Nephron progenitor cell (in vitro differentiated cells): ENCODE results near the gene ARHGEF25.
"Not testable (repeated sequence)": the region's sequence is repeated elsewhere in the genome, so short reads cannot be mapped to it uniquely, and the experiment has no call there.

Experiments used
- DNase-seq: peaks from one replicate; pipeline ENCODE4 v3.0.0; 2021
- H3K27ac Mint-ChIP-seq: 2 replicates; pipeline ENCODE4 v1.8.0; 2021; ENCODE audit warnings: mild to moderate bottlenecking, moderate library complexity, mixed read lengths
- H3K27me3 Mint-ChIP-seq: 2 replicates; pipeline ENCODE4 v1.8.0; 2021; ENCODE audit warnings: mild to moderate bottlenecking, low read depth, mixed read lengths; ENCODE audit not compliant: poor library complexity
- H3K36me3 Mint-ChIP-seq: 2 replicates; pipeline ENCODE4 v1.8.0; 2021; ENCODE audit warnings: low read depth, mixed read lengths
- H3K4me1 Mint-ChIP-seq: 2 replicates; pipeline ENCODE4 v1.8.0; 2021; ENCODE audit warnings: mixed read lengths
- H3K4me3 Mint-ChIP-seq: 2 replicates; pipeline ENCODE4 v1.8.0; 2021; ENCODE audit warnings: mild to moderate bottlenecking, moderate library complexity, mixed read lengths
- H3K9me3 Mint-ChIP-seq: 2 replicates; pipeline ENCODE4 v1.8.0; 2021; ENCODE audit warnings: mild to moderate bottlenecking, moderate library complexity, mixed read lengths
- TF ChIP-seq, protein P1 (sequence below): fragments of 200-600 bp; sonication (generic); IDR thresholded peaks from 2 replicates; pipeline ENCODE4 v1.5.0; 2021; ENCODE audit warnings: antibody characterized with exemption

The ARHGEF25 gene

DNA sequence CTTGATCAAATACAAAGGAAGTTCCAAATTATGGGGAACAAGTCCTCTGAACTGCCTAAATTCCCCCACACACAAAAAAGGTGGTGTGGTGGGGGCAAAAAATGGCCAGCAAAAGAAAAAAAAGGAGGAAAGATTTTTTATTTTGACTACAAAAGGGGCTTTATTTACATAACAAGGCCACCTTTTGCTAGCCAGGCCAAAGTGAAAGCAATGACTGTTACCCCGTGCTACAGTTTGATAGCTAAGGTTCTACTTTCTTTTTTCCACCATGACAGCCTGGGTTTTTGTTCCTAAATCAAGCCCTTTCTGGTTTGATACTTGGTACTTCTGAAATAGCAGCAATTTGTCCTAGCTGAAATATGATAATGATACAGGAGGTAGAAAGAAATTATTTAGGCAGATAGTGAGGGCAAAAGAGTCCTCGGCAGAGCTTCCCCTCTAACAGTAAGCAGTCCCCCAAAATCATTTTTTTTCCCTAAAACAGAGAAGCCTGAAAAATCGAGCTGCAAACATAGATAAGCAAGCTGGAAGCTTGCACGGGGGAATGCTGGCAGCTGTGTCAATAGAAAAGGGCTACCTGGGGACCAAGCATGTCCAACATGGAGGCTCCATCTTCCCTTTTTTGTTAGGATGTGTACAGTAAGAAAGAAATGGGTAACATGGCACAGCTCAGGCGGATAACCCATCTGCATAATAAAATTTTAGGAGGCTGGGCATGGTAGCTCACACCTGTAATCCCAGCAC, 30.6 kb downstream of the ARHGEF25 start:
- Mint-ChIP-seq H3K27me3 (peaks cover 50% of the 10 kb centered on the region), H3K27ac (no peak overlapping the region), H3K36me3 (no peaks in the 10 kb centered on the region)

DNA sequence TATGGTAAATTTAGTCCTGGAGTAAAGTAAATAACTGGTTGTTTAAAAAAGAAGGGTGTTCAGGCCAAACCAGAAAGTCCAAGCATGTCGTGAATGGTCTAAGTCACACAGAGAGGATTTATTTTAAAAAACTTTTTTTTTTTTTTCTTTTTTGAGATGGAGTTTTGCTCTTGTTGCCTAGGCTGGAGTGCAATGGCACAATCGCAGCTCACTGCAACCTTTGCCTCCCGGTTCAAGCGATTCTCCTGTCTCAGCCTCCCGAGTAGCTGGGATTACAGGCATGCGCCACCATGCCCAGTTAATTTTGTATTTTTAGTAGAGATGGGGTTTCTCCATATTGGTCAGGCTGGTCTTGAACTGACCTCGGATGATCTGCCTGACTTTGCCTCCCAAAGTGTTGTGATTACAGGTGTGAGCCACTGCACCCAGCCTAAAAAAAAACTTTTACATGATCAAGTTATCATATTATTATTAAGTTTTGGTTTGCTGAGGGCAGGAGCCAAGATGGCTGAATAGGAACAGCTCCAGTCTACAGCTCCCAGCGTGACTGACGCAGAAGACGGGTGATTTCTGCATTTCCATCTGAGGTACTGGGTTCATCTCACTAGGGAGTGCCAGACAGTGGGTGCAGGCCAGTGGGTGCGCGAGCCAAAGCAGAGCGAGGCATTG, 34.9 kb downstream of the ARHGEF25 start:
- DNase-seq, H3K4me3 Mint-ChIP-seq: not testable (repeated sequence)

More for the DNA sequence above, 30.6 kb downstream of the ARHGEF25 start:
- no peak overlapping the region for H3K4me3 Mint-ChIP-seq
- DNase-seq: no peak
- no peaks in the 10 kb centered on the region for H3K4me1 Mint-ChIP-seq
- H3K9me3 Mint-ChIP-seq: peaks cover 40% of the 10 kb centered on the region
- TF ChIP-seq, protein P1, sequence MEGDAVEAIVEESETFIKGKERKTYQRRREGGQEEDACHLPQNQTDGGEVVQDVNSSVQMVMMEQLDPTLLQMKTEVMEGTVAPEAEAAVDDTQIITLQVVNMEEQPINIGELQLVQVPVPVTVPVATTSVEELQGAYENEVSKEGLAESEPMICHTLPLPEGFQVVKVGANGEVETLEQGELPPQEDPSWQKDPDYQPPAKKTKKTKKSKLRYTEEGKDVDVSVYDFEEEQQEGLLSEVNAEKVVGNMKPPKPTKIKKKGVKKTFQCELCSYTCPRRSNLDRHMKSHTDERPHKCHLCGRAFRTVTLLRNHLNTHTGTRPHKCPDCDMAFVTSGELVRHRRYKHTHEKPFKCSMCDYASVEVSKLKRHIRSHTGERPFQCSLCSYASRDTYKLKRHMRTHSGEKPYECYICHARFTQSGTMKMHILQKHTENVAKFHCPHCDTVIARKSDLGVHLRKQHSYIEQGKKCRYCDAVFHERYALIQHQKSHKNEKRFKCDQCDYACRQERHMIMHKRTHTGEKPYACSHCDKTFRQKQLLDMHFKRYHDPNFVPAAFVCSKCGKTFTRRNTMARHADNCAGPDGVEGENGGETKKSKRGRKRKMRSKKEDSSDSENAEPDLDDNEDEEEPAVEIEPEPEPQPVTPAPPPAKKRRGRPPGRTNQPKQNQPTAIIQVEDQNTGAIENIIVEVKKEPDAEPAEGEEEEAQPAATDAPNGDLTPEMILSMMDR: no peak

DNA sequence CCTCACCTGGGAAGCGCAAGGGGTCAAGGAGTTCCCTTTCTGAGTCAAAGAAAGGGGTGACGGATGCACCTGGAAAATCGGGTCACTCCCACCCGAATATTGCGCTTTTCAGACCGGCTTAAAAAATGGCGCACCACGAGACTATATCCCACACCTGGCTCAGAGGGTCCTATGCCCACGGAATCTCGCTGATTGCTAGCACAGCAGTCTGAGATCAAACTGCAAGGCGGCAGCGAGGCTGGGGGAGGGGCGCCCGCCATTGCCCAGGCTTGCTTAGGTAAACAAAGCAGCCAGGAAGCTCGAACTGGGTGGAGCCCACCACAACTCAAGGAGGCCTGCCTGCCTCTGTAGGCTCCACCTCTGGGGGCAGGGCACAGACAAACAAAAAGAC, 35.4 kb downstream of the ARHGEF25 start:
- H3K9me3 Mint-ChIP-seq: peaks cover 41% of the 10 kb centered on the region
- H3K36me3 Mint-ChIP-seq, DNase-seq: not testable (repeated sequence)

More for the DNA sequence above, 34.9 kb downstream of the ARHGEF25 start:
- Mint-ChIP-seq H3K27me3 (peaks cover 11% of the 10 kb centered on the region), H3K9me3 (peaks cover 44% of the 10 kb centered on the region)
- H3K27ac Mint-ChIP-seq, H3K36me3 Mint-ChIP-seq, H3K4me1 Mint-ChIP-seq: not testable (repeated sequence)

DNA sequence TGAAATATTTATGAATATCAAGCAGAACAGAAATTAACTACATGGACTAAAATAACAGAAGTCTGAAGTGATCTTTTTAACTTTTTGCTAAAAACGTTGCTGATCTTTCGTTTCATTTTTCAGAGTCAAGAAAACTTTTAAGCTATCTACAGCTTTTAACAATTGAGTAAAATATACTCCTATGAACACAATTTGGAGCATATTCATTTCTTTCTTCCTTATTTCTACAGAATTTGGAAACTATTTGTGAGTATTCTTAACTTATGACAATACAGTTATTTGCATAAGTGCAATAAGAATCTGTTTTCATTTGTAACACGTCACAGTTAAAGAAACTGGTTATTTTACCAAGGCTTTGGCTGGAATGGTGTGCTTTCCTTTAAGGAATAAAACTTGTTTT, 42.8 kb downstream of the ARHGEF25 start:
- DNase-seq: no peak
- no peak overlapping the region for H3K4me3 Mint-ChIP-seq
- H3K27me3 Mint-ChIP-seq: peaks cover 18% of the 10 kb centered on the region
- TF ChIP-seq, protein P1: no peak
- H3K36me3 Mint-ChIP-seq: no peaks in the 10 kb centered on the region
- H3K4me1 Mint-ChIP-seq: no peaks in the 10 kb centered on the region
- H3K9me3 Mint-ChIP-seq: peaks cover 59% of the 10 kb centered on the region
- H3K27ac Mint-ChIP-seq: no peak overlapping the region

More for the DNA sequence above, 35.4 kb downstream of the ARHGEF25 start:
- not testable (repeated sequence) for H3K4me1 Mint-ChIP-seq, H3K4me3 Mint-ChIP-seq, H3K27me3 Mint-ChIP-seq, H3K27ac Mint-ChIP-seq

DNA sequence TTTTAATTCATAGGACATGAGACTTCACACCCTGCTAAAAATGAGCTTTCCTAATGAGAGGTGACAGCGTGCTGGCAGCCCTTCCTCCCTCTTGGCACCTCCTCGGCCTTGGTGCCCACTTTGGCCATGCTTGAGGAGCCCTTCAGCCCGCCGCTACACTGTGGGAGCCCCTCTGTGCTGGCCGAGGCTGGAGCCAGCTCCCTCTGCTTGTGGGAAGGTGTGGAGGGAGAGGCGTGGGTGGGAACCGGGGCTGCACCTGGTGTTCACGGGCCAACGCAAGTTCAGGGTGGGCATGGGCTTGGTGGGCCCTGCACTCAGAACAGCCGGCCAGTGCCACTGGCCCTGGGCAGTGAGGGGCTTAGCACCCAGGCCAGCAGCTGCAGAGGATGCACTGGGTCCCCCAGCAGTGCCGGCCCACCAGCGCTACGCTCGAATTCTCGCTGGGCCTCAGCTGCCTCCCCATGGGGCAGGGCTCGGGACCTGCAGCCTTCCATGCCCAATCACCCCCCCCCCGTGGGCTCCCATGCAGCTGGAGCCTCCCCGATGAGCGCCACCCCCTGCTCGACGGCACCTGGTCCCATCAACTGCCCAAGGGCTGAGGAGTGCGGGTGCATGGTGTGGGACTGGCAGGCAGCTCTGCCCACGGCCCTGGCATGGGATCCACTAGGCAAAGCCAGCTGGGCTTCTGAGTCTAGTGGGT, 44.5 kb downstream of the ARHGEF25 start:
- Mint-ChIP-seq H3K27ac (no peak overlapping the region), H3K9me3 (peaks cover 65% of the 10 kb centered on the region), H3K36me3 (no peaks in the 10 kb centered on the region), H3K27me3 (peaks cover 22% of the 10 kb centered on the region), H3K4me1 (no peaks in the 10 kb centered on the region), H3K4me3 (no peak overlapping the region)
- no peak for DNase-seq
- TF ChIP-seq, protein P1: no peak

DNA sequence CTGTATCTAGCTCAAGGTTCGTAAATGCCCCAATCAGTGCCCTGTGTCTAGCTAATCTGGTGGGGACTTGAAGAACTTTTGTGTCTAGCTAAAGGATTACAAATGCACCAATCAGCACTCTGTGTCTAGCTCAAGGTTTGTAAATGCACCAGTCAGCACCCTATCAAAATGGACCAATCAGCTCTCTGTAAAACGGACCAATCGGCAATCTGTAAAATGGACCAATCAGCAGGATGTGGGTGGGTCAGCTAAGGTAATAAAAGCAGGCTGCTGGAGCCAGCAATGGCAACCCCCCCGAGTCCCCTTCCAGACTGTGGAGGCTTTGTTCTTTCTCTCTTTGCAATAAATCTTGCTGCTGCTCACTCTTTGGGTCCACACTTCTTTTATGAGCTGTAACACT, 45.2 kb downstream of the ARHGEF25 start:
- DNase-seq, H3K4me3 Mint-ChIP-seq, H3K36me3 Mint-ChIP-seq, H3K4me1 Mint-ChIP-seq: not testable (repeated sequence)
- Mint-ChIP-seq H3K27me3 (peaks cover 22% of the 10 kb centered on the region), H3K27ac (peak overlapping the region; percentile 91), H3K9me3 (peaks cover 71% of the 10 kb centered on the region)

DNA sequence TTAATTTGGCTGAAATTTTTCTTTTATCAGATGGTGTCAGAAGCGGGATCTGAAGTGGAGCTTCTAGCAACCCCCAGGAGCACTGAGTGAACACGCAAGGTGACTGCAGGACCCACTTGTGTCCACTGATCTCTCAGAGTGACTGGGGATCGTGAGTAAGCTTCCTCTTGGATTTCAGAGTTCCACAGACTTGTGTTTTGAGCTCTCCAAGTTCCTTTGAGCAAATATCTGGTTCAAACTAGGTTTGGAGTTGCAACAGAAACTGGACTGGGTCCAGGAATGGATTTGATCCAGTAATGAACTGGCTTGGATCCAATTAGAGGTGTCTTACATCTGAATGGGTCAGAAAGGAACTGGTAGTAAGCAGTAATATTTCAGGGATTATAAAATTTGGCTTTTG, 46.5 kb downstream of the ARHGEF25 start:
- Mint-ChIP-seq H3K4me3 (no peak overlapping the region), H3K36me3 (no peaks in the 10 kb centered on the region), H3K4me1 (no peaks in the 10 kb centered on the region), H3K27me3 (peaks cover 22% of the 10 kb centered on the region), H3K9me3 (peaks cover 76% of the 10 kb centered on the region), H3K27ac (no peak overlapping the region)
- no peak for DNase-seq
- TF ChIP-seq, protein P1: no peak
